Pancreas (tissue), 10 donors: ENCODE measurements around the gene ZNF581. TPM values are rescaled to one million over a fixed set of nuclear protein-coding genes. Genes with fewer than 3 reads are reported as not detected.

Source experiments
- ATAC-seq, 4 donors: fragments of 200-7000 bp; cut with Tn5 transposase; one replicate each; pipeline versions ENCODE4 v1.8.0 to v1.9.1; 2020; ENCODE audit warnings: mild to moderate bottlenecking in 4 of 4, moderate library complexity in 4 of 4
- DNase-seq, 6 donors: peaks; one replicate each; pipeline ENCODE4 v3.0.0-alpha.2; 2020
- FAIRE-seq: peaks from 2 replicates; lab custom pipeline; 2012; peaks lifted over from hg19 to GRCh38; lab: Jason Lieb, UNC
- H3K27ac ChIP-seq, 4 donors: fragments of 200-600 bp; sonication (generic); 1 replicate in 3 of 4; 2 replicates in 1 of 4; pipeline versions ENCODE4 v1.5.0 to v1.8.0; 2020
- H3K27me3 ChIP-seq, 4 donors: fragments of 200-600 bp; one replicate each; pipeline ENCODE4 v1.8.0; 2021
- H3K36me3 ChIP-seq, 3 donors: fragments of 200-600 bp; sonication (generic) in 1 of 3; one replicate each; pipeline versions ENCODE4 v1.5.0 to v1.8.0; 2020 to 2021
- H3K4me1 ChIP-seq, 3 donors: fragments of 200-600 bp; one replicate each; pipeline ENCODE4 v1.8.0; 2021
- H3K4me3 ChIP-seq, 4 donors: fragments of 200-600 bp; sonication (generic) in 2 of 4; one replicate each; pipeline versions ENCODE4 v1.5.0 to v1.8.0; 2020 to 2021
- H3K9me3 ChIP-seq, 4 donors: fragments of 200-600 bp; one replicate each; pipeline ENCODE4 v1.8.0; 2021
- CTCF ChIP-seq, 4 donors: fragments of 200-600 bp; sonication (generic) in 3 of 4; IDR thresholded peaks; one replicate each; pipeline versions ENCODE4 v1.5.0 to v1.8.0; 2021; ENCODE audit warnings: antibody characterized with exemption in 4 of 4
- whole genome bisulfite sequencing, 2 donors: extraction: QIAGEN DNeasy Blood & Tissue Kit; methylation state at CpG; one replicate each; pipeline ENCODE4 v1.1.7; 2013; 5-methylcytosine and 5-hydroxymethylcytosine counted together
- intact Hi-C, 3 donors: fragments of 100-400 bp; cut with DNase I; formaldehyde crosslinking; loops; one replicate each; pipeline versions ENCODE4 v1.11.1 to v1.14.2; 2022
- polyA plus RNA-seq, 2 donors: library from polyadenylated mRNA; stranded (reverse); fragments of 200-250 nt; gene quantifications; one replicate each; pipeline ENCODE4 v1.2.3, GENCODE V29; 2013
- total RNA-seq, 6 donors: library from RNA; stranded (reverse); fragmentation: NEBNext Ultra II Directional in 4 of 6; extraction: Animal tissue kit (Norgen Biotek cat#: 25700) in 4 of 6; gene quantifications; one replicate each; pipeline versions ENCODE4 v1.2.1 to v1.2.4, GENCODE V29; 2021 to 2023
- donor health status: healthy with polysubstance abuse.
- donor health status: DM: no; HTN: no; CAD: no; lungs with moderate emphysema.
- donor health status: DM: no; HTN: no; CAD: no.
- donor health status: control.
- donor health status: control.
- donor health status: Bipolar disorder and iron deficiency.
- donor health status: DM: yes; HTN: yes; CAD: no.
- donor health status: DM: no; HTN: no; CAD: no.
- donor health status: DM: no; HTN: no; CAD: no.
- donor health status: DM: yes; HTN: yes; CAD: no.

ZNF581 gene
- total and polyA plus RNA-seq, 8 donors, result 12.9 to 23.2 (median 15.2) TPM

- intact Hi-C loops, result no loop called here
- FAIRE-seq (no peak), DNase-seq (peak in 3 of 6 donors; percentile 21 to 63 (median 46)), ATAC-seq (no peak)
- Histone ChIP-seq H3K9me3 (no peaks in the 10 kb centered on the region), H3K27ac (no peak overlapping the region), H3K36me3 (peaks cover 4 to 31% (median 30%) of the 10 kb centered on the region in 3 donors), H3K27me3 (no peaks in the 10 kb centered on the region), H3K4me3 (no peak overlapping the region), H3K4me1 (peaks cover 21 to 30% (median 29%) of the 10 kb centered on the region in 3 donors)
- no peak for TF ChIP-seq CTCF (IDR thresholded peaks at IDR 0.05)
- WGBS, 2 donors, result 89 to 91% methylated on average over 29 of the region's 29 CpGs
Measured at GRCh38 chr19:55686311-55687050, 43.0 kb downstream of the ZNF581 start.

GRCh38 chr19:55687281-55688201 lies 44.1 kb downstream of the ZNF581 start:
- FAIRE-seq (no peak), DNase-seq (peak in 3 of 6 donors; percentile 47 to 80 (median 60)), ATAC-seq (no peak)
- Histone ChIP-seq H3K4me1 (peaks cover 21 to 28% (median 23%) of the 10 kb centered on the region in 3 donors), H3K9me3 (no peaks in the 10 kb centered on the region), H3K36me3 (peaks cover 4 to 36% (median 31%) of the 10 kb centered on the region in 3 donors), H3K4me3 (no peak overlapping the region), H3K27me3 (no peaks in the 10 kb centered on the region), H3K27ac (no peak overlapping the region)
- WGBS, 2 donors, result 81 to 82% methylated on average over 22 of the region's 22 CpGs
- intact Hi-C loops, result no loop called here
- no peak for TF ChIP-seq CTCF (IDR thresholded peaks at IDR 0.05)

GRCh38 chr19:55688422-55689218 lies 45.2 kb downstream of the ZNF581 start:
- Histone ChIP-seq H3K27me3 (no peaks in the 10 kb centered on the region), H3K9me3 (no peaks in the 10 kb centered on the region), H3K36me3 (peaks cover 4 to 47% (median 41%) of the 10 kb centered on the region in 3 donors), H3K27ac (no peak overlapping the region), H3K4me1 (peaks cover 14 to 19% (median 15%) of the 10 kb centered on the region in 3 donors), H3K4me3 (no peak overlapping the region)
- WGBS, 2 donors, result 82 to 84% methylated on average over 24 to 27 of the region's 27 CpGs
- ATAC-seq (peak in 1 of 4 donors; percentile 13), FAIRE-seq (no peak), DNase-seq (peak in 3 of 6 donors; percentile 31 to 63 (median 49))
- TF ChIP-seq CTCF (IDR thresholded peaks at IDR 0.05), result no peak
- intact Hi-C loops, result no loop called here

GRCh38 chr19:55689411-55690108 lies 46.1 kb downstream of the ZNF581 start:
- no peak for FAIRE-seq
- H3K4me3 ChIP-seq, result no peak overlapping the region
- H3K4me1 ChIP-seq, result peaks cover 7 to 10% (median 9%) of the 10 kb centered on the region in 3 donors
- 94% methylated on average over 34 to 35 of the region's 35 CpGs for WGBS, 2 donors
- TF ChIP-seq CTCF (IDR thresholded peaks at IDR 0.05), result no peak
- ATAC-seq, result no peak
- H3K36me3 ChIP-seq, result peaks cover 4 to 57% (median 46%) of the 10 kb centered on the region in 3 donors
- DNase-seq, result peak in 2 of 6 donors; percentile 28 to 44
- H3K9me3 ChIP-seq, result no peaks in the 10 kb centered on the region
- no peaks in the 10 kb centered on the region for H3K27me3 ChIP-seq
- intact Hi-C loops, result loop anchor here in 1 of 3 donors (10.0 kb wide), 1 partner anchor 125 kb away; no protein-coding TSS in a partner anchor
- no peak overlapping the region for H3K27ac ChIP-seq
